Brain microvascular endothelial cell (primary cell): ENCODE measurements around the gene GABRP.

ENCODE experiments used
- DNase-seq: peaks from one replicate; pipeline ENCODE4 v3.0.0-alpha.2; 2020
- H3K27ac ChIP-seq: fragments of 250-450 bp; sonication (Bioruptor Pico); 2 replicates; pipeline ENCODE4 v1.5.1; 2020; ENCODE audit warnings: mild to moderate bottlenecking, moderate library complexity
- H3K27me3 ChIP-seq: fragments of 250-450 bp; sonication (Bioruptor Pico); replicated peaks from 2 replicates; pipeline ENCODE4 v1.5.1; 2020; ENCODE audit warnings: mild to moderate bottlenecking
- H3K36me3 ChIP-seq: fragments of 250-450 bp; sonication (Bioruptor Pico); replicated peaks from 2 replicates; pipeline ENCODE4 v1.5.1; 2020; ENCODE audit warnings: mild to moderate bottlenecking
- H3K4me3 ChIP-seq: 2 replicates; pipeline ENCODE4 v1.5.1; 2011; ENCODE audit warnings: low read depth, mild to moderate bottlenecking, control low read depth, low read length, moderate library complexity
- in situ Hi-C: cut with HindIII; loops from 2 replicates; pipeline ENCODE4 v1.10.0; 2017; ENCODE audit warnings: low sequenced_read_pairs, low pct_ligation_motif_present
- TF ChIP-seq, protein P1 (sequence below): IDR thresholded peaks from 2 replicates; pipeline ENCODE4 v1.5.1; 2011; ENCODE audit warnings: low read depth, mild to moderate bottlenecking, moderate library complexity, low read length, control low read depth, inconsistent platforms; ENCODE audit errors: missing control alignments

The GABRP gene

DNA sequence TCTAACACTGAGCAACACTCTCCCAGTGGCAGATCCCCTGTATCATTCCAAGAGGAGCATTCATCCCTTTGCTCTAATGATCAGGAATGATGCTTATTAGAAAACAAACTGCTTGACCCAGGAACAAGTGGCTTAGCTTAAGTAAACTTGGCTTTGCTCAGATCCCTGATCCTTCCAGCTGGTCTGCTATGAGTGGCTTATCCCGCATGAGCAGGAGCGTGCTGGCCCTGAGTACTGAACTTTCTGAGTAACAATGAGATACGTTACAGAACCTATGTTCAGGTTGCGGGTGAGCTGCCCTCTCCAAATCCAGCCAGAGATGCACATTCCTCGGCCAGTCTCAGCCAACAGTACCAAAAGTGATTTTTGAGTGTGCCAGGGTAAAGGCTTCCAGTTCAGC is 29.7 kb downstream of the GABRP start:
- Histone ChIP-seq H3K27ac (no peak overlapping the region), H3K4me3 (no peak overlapping the region), H3K27me3 (no peaks in the 10 kb centered on the region), H3K36me3 (no peaks in the 10 kb centered on the region)
- no peak for DNase-seq
- in situ Hi-C loops = no loop called here
- TF ChIP-seq, protein P1, sequence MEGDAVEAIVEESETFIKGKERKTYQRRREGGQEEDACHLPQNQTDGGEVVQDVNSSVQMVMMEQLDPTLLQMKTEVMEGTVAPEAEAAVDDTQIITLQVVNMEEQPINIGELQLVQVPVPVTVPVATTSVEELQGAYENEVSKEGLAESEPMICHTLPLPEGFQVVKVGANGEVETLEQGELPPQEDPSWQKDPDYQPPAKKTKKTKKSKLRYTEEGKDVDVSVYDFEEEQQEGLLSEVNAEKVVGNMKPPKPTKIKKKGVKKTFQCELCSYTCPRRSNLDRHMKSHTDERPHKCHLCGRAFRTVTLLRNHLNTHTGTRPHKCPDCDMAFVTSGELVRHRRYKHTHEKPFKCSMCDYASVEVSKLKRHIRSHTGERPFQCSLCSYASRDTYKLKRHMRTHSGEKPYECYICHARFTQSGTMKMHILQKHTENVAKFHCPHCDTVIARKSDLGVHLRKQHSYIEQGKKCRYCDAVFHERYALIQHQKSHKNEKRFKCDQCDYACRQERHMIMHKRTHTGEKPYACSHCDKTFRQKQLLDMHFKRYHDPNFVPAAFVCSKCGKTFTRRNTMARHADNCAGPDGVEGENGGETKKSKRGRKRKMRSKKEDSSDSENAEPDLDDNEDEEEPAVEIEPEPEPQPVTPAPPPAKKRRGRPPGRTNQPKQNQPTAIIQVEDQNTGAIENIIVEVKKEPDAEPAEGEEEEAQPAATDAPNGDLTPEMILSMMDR = no peak

DNA sequence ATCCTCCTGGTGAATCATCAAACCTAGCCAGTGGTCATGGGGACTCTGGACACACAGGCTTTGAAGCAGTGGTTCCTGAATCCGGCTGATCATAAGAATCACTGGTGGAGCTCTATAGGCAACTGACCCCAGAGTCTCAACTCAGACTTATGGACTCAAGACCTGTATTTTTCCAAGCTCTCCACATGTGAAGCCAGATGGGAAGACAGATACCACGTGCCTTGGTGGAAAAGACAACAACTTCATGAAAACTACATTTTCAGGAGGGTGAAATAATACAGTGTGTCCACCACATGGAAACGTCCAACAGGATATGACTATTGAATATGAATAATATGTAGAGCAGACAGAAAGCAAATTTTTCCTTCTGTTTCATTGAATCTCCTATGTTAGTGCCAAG is 33.7 kb downstream of the GABRP start:
- no peaks in the 10 kb centered on the region for H3K36me3 ChIP-seq
- no peak overlapping the region for H3K4me3 ChIP-seq
- no peak overlapping the region for H3K27ac ChIP-seq
- TF ChIP-seq, protein P1 = no peak
- no peak for DNase-seq
- in situ Hi-C loops = no loop called here
- no peaks in the 10 kb centered on the region for H3K27me3 ChIP-seq

DNA sequence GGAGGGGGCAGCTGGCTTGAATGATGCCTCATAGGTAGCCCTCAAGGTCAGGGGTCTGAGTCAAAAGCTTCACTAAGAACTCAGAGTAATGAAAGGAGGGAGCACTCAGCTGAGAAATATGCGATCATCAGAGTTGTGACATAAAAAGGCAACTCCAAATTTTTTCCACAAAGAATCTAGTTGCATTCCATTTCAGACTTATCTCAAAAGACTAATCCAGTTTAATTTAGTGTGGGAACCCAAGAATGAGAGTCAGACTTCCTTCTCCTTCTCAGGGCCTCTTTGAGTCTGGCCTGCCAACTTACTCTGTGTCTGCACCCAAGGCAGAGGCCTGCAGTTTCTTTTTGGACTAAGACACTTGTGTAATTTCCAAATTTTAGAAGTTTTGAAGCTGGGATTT is 34.7 kb downstream of the GABRP start:
- Histone ChIP-seq H3K4me3 (no peak overlapping the region), H3K27ac (peak overlapping the region; percentile 45), H3K27me3 (no peaks in the 10 kb centered on the region), H3K36me3 (no peaks in the 10 kb centered on the region)
- DNase-seq = peak; percentile 66
- in situ Hi-C loops = no loop called here
- TF ChIP-seq, protein P1 = no peak

DNA sequence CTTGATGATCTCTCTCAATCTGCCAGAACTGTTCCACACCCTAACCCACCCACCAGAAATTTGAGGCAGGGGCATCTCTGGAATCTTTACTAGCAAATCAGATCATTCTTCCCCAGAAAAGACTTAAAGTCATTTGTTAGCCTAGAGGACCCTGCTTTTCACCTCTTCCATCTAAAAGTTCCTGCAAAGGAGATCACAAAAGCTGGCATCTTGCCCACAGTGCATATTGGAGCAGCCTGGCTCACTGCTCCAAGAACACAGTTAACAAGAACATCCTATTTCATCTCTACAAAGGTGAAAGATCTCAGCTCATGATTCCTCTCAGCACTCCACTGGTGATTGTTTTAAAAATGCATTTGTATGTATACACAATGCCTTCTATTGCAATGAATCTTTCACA is 36.3 kb downstream of the GABRP start:
- in situ Hi-C loops = no loop called here
- H3K36me3 ChIP-seq = no peaks in the 10 kb centered on the region
- TF ChIP-seq, protein P1 = no peak
- DNase-seq = no peak
- no peak overlapping the region for H3K27ac ChIP-seq
- H3K27me3 ChIP-seq = no peaks in the 10 kb centered on the region
- no peak overlapping the region for H3K4me3 ChIP-seq

DNA sequence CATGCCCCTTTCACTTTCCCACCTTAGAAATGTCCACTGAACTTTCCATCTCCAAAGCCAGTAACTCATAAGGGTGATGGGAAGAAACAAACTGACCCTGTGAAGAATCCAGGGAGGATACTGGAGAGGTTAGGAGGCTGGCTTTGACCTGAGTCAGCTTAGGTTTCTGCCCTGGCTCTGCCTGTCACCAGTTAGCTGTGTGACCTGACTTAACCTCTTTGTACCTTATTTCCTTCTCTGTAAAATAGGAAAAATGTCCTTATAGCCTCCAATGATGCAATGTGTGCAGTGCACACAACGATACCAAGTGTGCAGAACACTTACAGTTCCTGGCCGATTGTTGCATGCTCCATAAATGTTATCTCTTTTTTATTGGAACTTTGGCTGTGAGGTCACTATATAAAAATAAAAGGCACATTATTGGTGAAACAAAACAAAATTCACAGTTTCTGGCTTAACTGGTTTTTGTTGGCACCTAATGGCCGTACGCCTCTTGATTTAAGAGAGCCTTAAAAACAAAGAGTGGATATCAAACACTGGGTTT is 37.8 kb downstream of the GABRP start:
- H3K4me3 ChIP-seq = no peak overlapping the region
- in situ Hi-C loops = no loop called here
- DNase-seq = no peak
- TF ChIP-seq, protein P1 = no peak
- H3K27ac ChIP-seq = no peak overlapping the region
- H3K36me3 ChIP-seq = no peaks in the 10 kb centered on the region
- H3K27me3 ChIP-seq = no peaks in the 10 kb centered on the region

DNA sequence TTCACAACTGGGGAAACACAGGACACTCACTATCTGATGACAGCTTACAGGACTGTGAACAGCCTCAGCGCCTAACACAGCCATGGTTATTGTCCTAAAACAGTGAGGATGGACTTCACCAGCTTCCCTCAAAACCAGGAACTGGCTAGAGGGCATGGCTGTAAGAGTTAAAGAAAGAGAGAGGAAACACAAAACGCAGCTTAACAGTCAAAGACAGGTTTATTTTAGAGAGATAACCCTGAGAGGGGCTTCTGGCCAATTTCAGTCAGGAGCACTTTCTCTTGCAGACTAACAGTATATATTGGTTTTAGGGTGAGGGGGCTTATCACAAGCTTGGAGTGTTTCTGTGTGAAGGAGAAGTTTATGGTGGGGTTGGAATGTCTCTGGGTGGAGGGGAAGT is 42.6 kb downstream of the GABRP start:
- Histone ChIP-seq H3K36me3 (no peaks in the 10 kb centered on the region), H3K27ac (no peak overlapping the region), H3K4me3 (no peak overlapping the region), H3K27me3 (no peaks in the 10 kb centered on the region)
- in situ Hi-C loops = no loop called here
- TF ChIP-seq, protein P1 = no peak
- DNase-seq = no peak
